COLO668 (cell line): ENCODE data around the gene ARL10.

Experiments used
- DNase-seq: peaks from one replicate; lab custom pipeline; 2025; ENCODE audit not compliant: unreplicated experiment; lab: John Stamatoyannopoulos, UW

ARL10 gene

GRCh38 chr5:176410486-176411180, 45.3 kb downstream of the ARL10 start:
- DNase-seq, result no peak

- no peak for DNase-seq
Measured at GRCh38 chr5:176412517-176413254, 47.4 kb downstream of the ARL10 start.

- no peak for DNase-seq
Measured at GRCh38 chr5:176413255-176413565, 47.9 kb downstream of the ARL10 start.

- no peak for DNase-seq
Measured at GRCh38 chr5:176413709-176414191, 48.5 kb downstream of the ARL10 start.

- no peak for DNase-seq
Measured at GRCh38 chr5:176414704-176415103, 49.4 kb downstream of the ARL10 start.

- no peak for DNase-seq
Measured at GRCh38 chr5:176415240-176415951, 50.1 kb downstream of the ARL10 start.

GRCh38 chr5:176415952-176416924, 51.0 kb downstream of the ARL10 start, which contains the start of gene CLTB:
Gene CLTB, minus strand, starts transcription at chr5:176416539. Its CDS starts 176 bp downstream, at chr5:176416363.
- DNase-seq, result peak; percentile 92

- no peak for DNase-seq
Measured at GRCh38 chr5:176416965-176417364, 51.7 kb downstream of the ARL10 start.

- no peak for DNase-seq
Measured at GRCh38 chr5:176418251-176418650, 53.0 kb downstream of the ARL10 start.

- DNase-seq, result no peak
Measured at GRCh38 chr5:176420086-176420485, 54.8 kb downstream of the ARL10 start.

- DNase-seq, result no peak
Measured at GRCh38 chr5:176420972-176421544, 55.8 kb downstream of the ARL10 start.

- no peak for DNase-seq
Measured at GRCh38 chr5:176424181-176424580, 58.9 kb downstream of the ARL10 start.

GRCh38 chr5:176425138-176425537, 59.9 kb downstream of the ARL10 start:
- DNase-seq, result no peak

GRCh38 chr5:176425791-176426190, 60.5 kb downstream of the ARL10 start:
- no peak for DNase-seq

GRCh38 chr5:176426876-176427275, 61.6 kb downstream of the ARL10 start:
- DNase-seq, result no peak

GRCh38 chr5:176427971-176428370, 62.7 kb downstream of the ARL10 start:
- no peak for DNase-seq

- no peak for DNase-seq
Measured at GRCh38 chr5:176429972-176430371, 64.7 kb downstream of the ARL10 start.
